ENCODE measurements around the gene ANG. TPM values are rescaled to one million over a fixed set of nuclear protein-coding genes. Genes with fewer than 3 reads are reported as not detected.
"Not testable (repeated sequence)": the region's sequence is repeated elsewhere in the genome, so short reads cannot be mapped to it uniquely, and the experiment has no call there.

The ANG gene
- total and polyA plus RNA-seq, 2 donors (not counting 1 experiment from before 2014, with no cell fraction given): 1.7 to 2.0 TPM

GRCh38 chr14:20642182-20642581 is 46.4 kb upstream of the ANG start:
- Mint-ChIP-seq H3K27ac (no peak overlapping the region), H3K4me3 (no peak overlapping the region), H3K27me3 (peaks cover 52% of the 10 kb centered on the region), H3K9me3 (ENCODE audit: insufficient read depth) (no peaks in the 10 kb centered on the region), H3K4me1 (no peaks in the 10 kb centered on the region)
- Histone ChIP-seq H3K27me3 (replicated peaks in 1 of 4; ENCODE audit: control extremely low read depth in 1 of 4, control insufficient read depth in 3 of 4, insufficient read depth in 4 of 4, low read length in 3 of 4) (peaks cover 0 to 19% (median 5%) of the 10 kb centered on the region in 4 experiments), H4K20me1 (ENCODE audit: control insufficient read depth, insufficient read depth, low read length, poor library complexity, severe bottlenecking) (no peaks in the 10 kb centered on the region), H3K9me3 (ENCODE audit: control extremely low read depth in 1 of 3, control insufficient read depth in 2 of 3, insufficient read depth in 1 of 3, low read length in 2 of 3) (no peaks in the 10 kb centered on the region), H3K4me3 (ENCODE audit: control extremely low read depth in 1 of 5, extremely low read depth in 1 of 5, insufficient read depth in 1 of 5, low read depth in 2 of 5, low read length in 4 of 5) (no peak overlapping the region), H3K4me1 (ENCODE audit: control insufficient read depth in 2 of 2, insufficient read depth in 2 of 2, low read length in 2 of 2) (no peaks in the 10 kb centered on the region), H3K79me2 (ENCODE audit: control insufficient read depth, insufficient read depth, low read length) (no peaks in the 10 kb centered on the region), H3K9ac (ENCODE audit: low read length) (no peak overlapping the region), H2AFZ (ENCODE audit: insufficient read depth, low read depth, low read length, poor library complexity, severe bottlenecking) (no peak overlapping the region), H3K27ac (ENCODE audit: low read length in 2 of 2) (no peak overlapping the region), H3K4me2 (replicated peaks; ENCODE audit: low read depth, low read length, poor library complexity, severe bottlenecking) (no peak overlapping the region), H3K36me3 (replicated peaks in 1 of 2; ENCODE audit: control extremely low read depth in 1 of 2, control insufficient read depth in 1 of 2, extremely low read depth in 1 of 2, insufficient read depth in 2 of 2, low read length in 1 of 2) (no peaks in the 10 kb centered on the region)
- intact Hi-C loops (cut with micrococcal nuclease): no loop called here
- POLR2A ChIA-PET: no interaction called here
- TF ChIP-seq CTCF (IDR thresholded peaks at IDR 0.05) (no peak), EZH2 (IDR thresholded peaks at IDR 0.05; ENCODE audit: borderline replicate concordance, insufficient read depth, low read depth, low read length, poor library complexity, severe bottlenecking) (no peak)
- ATAC-seq (ENCODE audit: low read depth): no peak
- CTCF ChIA-PET: interaction anchor here (1.1 kb wide), 1 partner anchor 215 kb away, joined by 3 read pairs; no protein-coding TSS in a partner anchor
- WGBS (ENCODE audit: insufficient coverage): 100% methylated on average over 2 of the region's 7 CpGs
- DNase-seq: no peak

- CTCF ChIA-PET: interaction anchor here (1.1 kb wide), 1 partner anchor 215 kb away, joined by 3 read pairs; no protein-coding TSS in a partner anchor
- H3K27me3 Mint-ChIP-seq: peaks cover 54% of the 10 kb centered on the region
- H3K4me1 Mint-ChIP-seq: not testable (repeated sequence)
Observed at GRCh38 chr14:20642755-20643154, 45.8 kb upstream of the ANG start.

More at GRCh38 chr14:20642755-20643154, 45.8 kb upstream of the ANG start:
- H3K27ac Mint-ChIP-seq; H3K9me3 Mint-ChIP-seq (ENCODE audit: insufficient read depth); ATAC-seq (ENCODE audit: low read depth); H3K4me3 ChIP-seq (ENCODE audit: control extremely low read depth in 1 of 5, extremely low read depth in 1 of 5, insufficient read depth in 1 of 5, low read depth in 2 of 5, low read length in 4 of 5); DNase-seq; intact Hi-C loops (cut with micrococcal nuclease); H3K4me2 ChIP-seq (replicated peaks; ENCODE audit: low read depth, low read length, poor library complexity, severe bottlenecking); H3K4me3 Mint-ChIP-seq; POLR2A ChIA-PET; H3K79me2 ChIP-seq (ENCODE audit: control insufficient read depth, insufficient read depth, low read length); H4K20me1 ChIP-seq (ENCODE audit: control insufficient read depth, insufficient read depth, low read length, poor library complexity, severe bottlenecking); H2AFZ ChIP-seq (ENCODE audit: insufficient read depth, low read depth, low read length, poor library complexity, severe bottlenecking); H3K36me3 ChIP-seq (replicated peaks in 1 of 2; ENCODE audit: control extremely low read depth in 1 of 2, control insufficient read depth in 1 of 2, extremely low read depth in 1 of 2, insufficient read depth in 2 of 2, low read length in 1 of 2); H3K4me1 ChIP-seq (ENCODE audit: control insufficient read depth in 2 of 2, insufficient read depth in 2 of 2, low read length in 2 of 2); H3K9me3 ChIP-seq (ENCODE audit: control extremely low read depth in 1 of 3, control insufficient read depth in 2 of 3, insufficient read depth in 1 of 3, low read length in 2 of 3); H3K27ac ChIP-seq (ENCODE audit: low read length in 2 of 2); H3K9ac ChIP-seq (ENCODE audit: low read length): not testable (repeated sequence)
- WGBS (ENCODE audit: insufficient coverage): no CpG with 5 or more reads among the region's 3 CpGs
- H3K27me3 ChIP-seq (replicated peaks in 1 of 4; ENCODE audit: control extremely low read depth in 1 of 4, control insufficient read depth in 3 of 4, insufficient read depth in 4 of 4, low read length in 3 of 4): peaks cover 0 to 19% (median 5%) of the 10 kb centered on the region in 4 experiments

Measured in B cell (primary cell).